Neuronal stem cell (in vitro differentiated cells): Measurements from ENCODE around the gene CTDSPL2.
A peak's percentile ranks its signal among the peaks of the same experiment; 100 is the strongest.
"Not testable (repeated sequence)": the region's sequence is repeated elsewhere in the genome, so short reads cannot be mapped to it uniquely, and the experiment has no call there.

Source experiments
- DNase-seq: peaks from one replicate; pipeline ENCODE4 v3.0.0-alpha.2; 2013; ENCODE audit warnings: low spot score
- H2AFZ ChIP-seq: one replicate; pipeline ENCODE4 v1.6.1; 2013; ENCODE audit warnings: mild to moderate bottlenecking, low read length, inconsistent platforms
- H2AK5ac ChIP-seq: 2 replicates; pipeline ENCODE4 v1.6.1; 2013; ENCODE audit warnings: low read depth, mild to moderate bottlenecking, inconsistent platforms, low read length, moderate library complexity, mixed read lengths
- H2BK120ac ChIP-seq: 2 replicates; pipeline ENCODE4 v1.6.1; 2013; ENCODE audit warnings: low read depth, mild to moderate bottlenecking, inconsistent platforms, low read length, moderate library complexity, mixed read lengths
- H2BK12ac ChIP-seq: one replicate; pipeline ENCODE4 v1.6.1; 2013; ENCODE audit warnings: low read length, inconsistent platforms
- H2BK15ac ChIP-seq: 2 replicates; pipeline ENCODE4 v1.6.1; 2013; ENCODE audit warnings: mild to moderate bottlenecking, low read length, inconsistent platforms, mixed read lengths
- H2BK5ac ChIP-seq: one replicate; pipeline ENCODE4 v1.6.1; 2013; ENCODE audit warnings: inconsistent platforms, mild to moderate bottlenecking, low read length, moderate library complexity
- H3K14ac ChIP-seq: one replicate; pipeline ENCODE4 v1.6.1; 2013; ENCODE audit warnings: low read length, inconsistent platforms
- H3K18ac ChIP-seq: 2 replicates; pipeline ENCODE4 v1.6.1; 2013; ENCODE audit warnings: low read length, inconsistent platforms
- H3K23ac ChIP-seq: 2 replicates; pipeline ENCODE4 v1.6.1; 2013; ENCODE audit warnings: low read depth, mild to moderate bottlenecking, mixed read lengths, low read length, inconsistent platforms; ENCODE audit not compliant: poor library complexity
- H3K27ac ChIP-seq: replicated peaks from 3 replicates; pipeline ENCODE4 v1.5.1; 2013; ENCODE audit warnings: low read length, inconsistent platforms
- H3K27me3 ChIP-seq, 3 experiments: 2 replicates each; pipeline ENCODE4 v1.6.1; 2013; ENCODE audit warnings: low read length in 3 of 3, mild to moderate bottlenecking in 2 of 3, inconsistent platforms in 1 of 3, low read depth in 1 of 3, mixed read lengths in 1 of 3, moderate library complexity in 1 of 3; ENCODE audit not compliant: control insufficient read depth in 3 of 3, insufficient read depth in 3 of 3
- H3K36me3 ChIP-seq, 2 donors: replicated peaks in 1 of 2; 2 replicates each; pipeline ENCODE4 v1.6.1; 2013; ENCODE audit warnings: low read length in 2 of 2; ENCODE audit not compliant: control insufficient read depth in 2 of 2, insufficient read depth in 2 of 2
- H3K4ac ChIP-seq: 2 replicates; pipeline ENCODE4 v1.6.1; 2013; ENCODE audit warnings: inconsistent platforms, mild to moderate bottlenecking, low read length, moderate library complexity
- H3K4me1 ChIP-seq, 2 donors: 1 replicate in 1 of 2; 2 replicates in 1 of 2; pipeline ENCODE4 v1.6.1; 2013; ENCODE audit warnings: low read length in 2 of 2, low read depth in 1 of 2; ENCODE audit not compliant: control insufficient read depth in 2 of 2, insufficient read depth in 1 of 2
- H3K4me2 ChIP-seq: one replicate; pipeline ENCODE4 v1.6.1; 2013; ENCODE audit warnings: mild to moderate bottlenecking, low read length, inconsistent platforms; ENCODE audit not compliant: insufficient read depth, poor library complexity, severe bottlenecking
- H3K4me3 ChIP-seq, 2 donors: 2 replicates each; pipeline ENCODE4 v1.5.1; 2013; ENCODE audit warnings: low read length in 2 of 2, mild to moderate bottlenecking in 2 of 2, inconsistent platforms in 1 of 2, moderate library complexity in 1 of 2
- H3K79me1 ChIP-seq: one replicate; pipeline ENCODE4 v1.6.1; 2013; ENCODE audit warnings: low read depth, mild to moderate bottlenecking, inconsistent platforms, low read length, moderate library complexity
- H3K9ac ChIP-seq: one replicate; pipeline ENCODE4 v1.6.1; 2013; ENCODE audit warnings: mild to moderate bottlenecking, low read depth, low read length, inconsistent platforms; ENCODE audit not compliant: poor library complexity
- H3K9me3 ChIP-seq, 2 donors: replicated peaks in 1 of 2; 2 replicates each; pipeline versions ENCODE3 to v1.6.1; 2013; ENCODE audit warnings: low read length in 2 of 2, mild to moderate bottlenecking in 2 of 2, inconsistent platforms in 1 of 2, low read depth in 1 of 2, mixed read lengths in 1 of 2, moderate library complexity in 1 of 2; ENCODE audit not compliant: control insufficient read depth in 2 of 2, insufficient read depth in 1 of 2
- H4K8ac ChIP-seq: one replicate; pipeline ENCODE4 v1.6.1; 2013; ENCODE audit warnings: low read depth, mild to moderate bottlenecking, inconsistent platforms, low read length, moderate library complexity
- H4K91ac ChIP-seq: one replicate; pipeline ENCODE4 v1.6.1; 2013; ENCODE audit warnings: low read length, low read depth, mild to moderate bottlenecking, inconsistent platforms; ENCODE audit not compliant: poor library complexity
- WGBS, 2 donors: extraction: QIAGEN DNeasy Blood & Tissue Kit; methylation state at CpG; one replicate each; pipeline ENCODE4 v1.1.7; 2013; ENCODE audit warnings: missing lambda C conversion rate in 2 of 2, mixed read lengths in 1 of 2; ENCODE audit not compliant: insufficient read length in 2 of 2, insufficient replicate concordance in 1 of 2; ENCODE audit errors: extremely low coverage in 2 of 2; 5-methylcytosine and 5-hydroxymethylcytosine counted together

The CTDSPL2 gene

DNA sequence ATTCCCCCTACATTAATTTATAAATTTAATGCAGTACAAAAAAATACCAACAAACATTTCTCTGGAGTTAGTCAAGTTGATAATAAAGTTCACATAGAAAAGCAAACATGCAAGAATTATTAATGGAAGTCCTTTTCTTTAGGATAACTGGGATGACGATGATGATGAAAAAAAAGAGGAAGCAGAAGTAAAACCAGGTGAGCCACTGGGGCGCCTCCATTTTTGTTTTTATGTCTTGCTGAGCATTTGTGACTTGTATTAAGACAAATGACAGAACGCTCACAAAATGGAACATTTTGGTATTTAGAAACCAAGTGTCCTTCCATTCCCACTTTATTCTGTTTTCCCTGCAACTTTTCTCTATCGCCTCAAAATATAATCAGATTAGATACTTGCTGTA, 123.3 kb downstream of the CTDSPL2 start:
- H3K23ac ChIP-seq, result no peak overlapping the region
- WGBS, 2 donors, result no CpG with 5 or more reads among the region's 4 CpGs

GRCh38 chr15:44554934-44555723, 127.7 kb downstream of the CTDSPL2 start:
- WGBS, 2 donors, result no CpG with 5 or more reads among the region's 4 CpGs
- no peak overlapping the region for H4K91ac ChIP-seq
- H3K4me1 ChIP-seq, result no peaks in the 10 kb centered on the region
- no peak overlapping the region for H2BK15ac ChIP-seq
- H2AFZ ChIP-seq, result no peak overlapping the region
- H3K27ac ChIP-seq, result no peak overlapping the region
- no peak overlapping the region for H2BK120ac ChIP-seq
- H3K9me3 ChIP-seq, result no peaks in the 10 kb centered on the region
- H3K27me3 ChIP-seq, result no peaks in the 10 kb centered on the region
- H3K79me1 ChIP-seq, result no peaks in the 10 kb centered on the region
- H3K23ac ChIP-seq, result no peak overlapping the region
- no peak overlapping the region for H2BK5ac ChIP-seq
- H2AK5ac ChIP-seq, result no peak overlapping the region
- H3K9ac ChIP-seq, result no peak overlapping the region
- H3K4me2 ChIP-seq, result no peak overlapping the region
- no peak overlapping the region for H3K14ac ChIP-seq
- no peak overlapping the region for H3K4me3 ChIP-seq
- H3K18ac ChIP-seq, result no peak overlapping the region
- no peak for DNase-seq
- H3K36me3 ChIP-seq, result peaks cover 17 to 93% of the 10 kb centered on the region in 2 donors
- no peak overlapping the region for H3K4ac ChIP-seq
- no peak overlapping the region for H4K8ac ChIP-seq
- no peak overlapping the region for H2BK12ac ChIP-seq

More for the DNA sequence above, 123.3 kb downstream of the CTDSPL2 start:
- Histone ChIP-seq H3K79me1 (no peaks in the 10 kb centered on the region), H3K9ac (no peak overlapping the region), H3K4me3 (no peak overlapping the region), H4K8ac (no peak overlapping the region), H2BK120ac (no peak overlapping the region), H3K4me1 (no peaks in the 10 kb centered on the region), H2BK15ac (no peak overlapping the region), H3K4me2 (no peak overlapping the region), H2BK12ac (no peak overlapping the region), H4K91ac (no peak overlapping the region), H3K36me3 (peaks cover 6 to 67% of the 10 kb centered on the region in 2 donors), H3K27ac (no peak overlapping the region), H2AFZ (no peak overlapping the region), H3K27me3 (no peaks in the 10 kb centered on the region), H3K14ac (no peak overlapping the region), H2BK5ac (no peak overlapping the region), H2AK5ac (no peak overlapping the region), H3K4ac (no peak overlapping the region), H3K18ac (no peak overlapping the region), H3K9me3 (no peaks in the 10 kb centered on the region)
- no peak for DNase-seq

DNA sequence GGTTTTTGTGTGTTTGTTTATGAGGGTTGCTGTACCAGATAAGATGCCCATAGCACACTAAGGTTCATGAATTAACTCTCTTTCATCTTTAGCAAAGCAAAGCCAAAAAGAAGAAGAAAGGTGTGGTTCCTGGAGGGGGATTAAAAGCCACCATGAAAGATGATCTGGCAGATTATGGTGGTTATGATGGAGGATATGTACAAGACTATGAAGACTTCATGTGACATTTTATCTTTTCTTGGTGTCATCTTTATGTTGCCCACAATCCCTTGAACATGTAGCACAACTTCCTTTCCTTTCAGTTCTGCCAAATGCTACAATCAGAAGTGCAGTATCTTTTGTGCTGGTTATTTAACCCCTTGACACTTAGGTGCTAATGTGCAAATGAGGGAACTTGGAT, 133.5 kb downstream of the CTDSPL2 start:
- not testable (repeated sequence) for H3K14ac ChIP-seq

DNA sequence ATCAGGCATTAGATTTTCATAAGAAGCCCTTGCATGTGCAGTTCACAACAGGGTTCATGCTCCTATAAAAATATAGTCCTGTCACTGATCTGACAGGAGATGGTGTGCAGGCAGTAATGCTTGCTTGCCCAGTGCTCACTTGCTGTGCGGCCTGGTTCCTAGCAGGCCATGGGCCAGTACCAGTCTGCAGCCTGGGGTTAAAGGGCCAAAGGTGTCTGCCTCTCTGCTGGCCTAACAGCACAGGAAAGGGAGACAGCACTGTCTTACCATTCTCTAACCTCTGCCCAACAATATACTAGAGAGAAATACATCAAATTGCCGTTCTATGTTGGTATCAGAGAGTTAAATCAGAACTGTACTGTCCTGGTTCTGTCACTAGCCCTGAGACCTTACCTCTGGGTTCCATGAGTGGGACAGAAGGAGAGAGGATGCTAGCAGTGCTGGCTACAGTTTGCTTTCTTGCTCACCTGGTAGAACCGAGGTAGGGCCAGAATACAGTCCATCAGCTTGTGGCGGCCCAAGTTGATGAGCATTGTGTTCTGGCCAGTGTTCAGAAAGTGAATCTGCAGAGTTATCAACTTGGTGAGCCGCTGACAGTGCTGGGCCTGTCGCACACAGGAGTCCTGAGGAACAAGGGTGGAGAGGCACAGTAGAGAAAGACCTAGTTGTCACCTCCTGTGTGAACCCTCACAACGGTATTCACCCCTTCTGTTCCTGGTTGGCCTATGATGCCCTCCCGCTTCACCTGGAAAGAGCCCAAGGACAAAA, 138.1 kb downstream of the CTDSPL2 start:
- no peaks in the 10 kb centered on the region for H3K79me1 ChIP-seq
- peaks cover 46 to 97% of the 10 kb centered on the region in 2 donors for H3K36me3 ChIP-seq

More for the DNA sequence above, 133.5 kb downstream of the CTDSPL2 start:
- H3K79me1 ChIP-seq, H3K9ac ChIP-seq, H2BK120ac ChIP-seq, H3K18ac ChIP-seq, H4K91ac ChIP-seq, H4K8ac ChIP-seq, H2BK5ac ChIP-seq, H2AK5ac ChIP-seq, H3K4me3 ChIP-seq, H2BK12ac ChIP-seq, DNase-seq, H3K27ac ChIP-seq, H3K4me1 ChIP-seq, H2BK15ac ChIP-seq, H3K23ac ChIP-seq, H3K4me2 ChIP-seq, H2AFZ ChIP-seq, H3K4ac ChIP-seq, H3K27me3 ChIP-seq: not testable (repeated sequence)
- Histone ChIP-seq H3K36me3 (peaks cover 40 to 96% of the 10 kb centered on the region in 2 donors), H3K9me3 (peaks cover 13 to 28% of the 10 kb centered on the region in 2 donors)

More for the DNA sequence above, 138.1 kb downstream of the CTDSPL2 start:
- Histone ChIP-seq H3K27ac (no peak overlapping the region), H3K4ac (no peak overlapping the region), H3K4me3 (peak overlapping the region in 1 of 2 donors; percentile 7), H3K23ac (no peak overlapping the region), H2BK15ac (no peak overlapping the region), H3K27me3 (no peaks in the 10 kb centered on the region), H3K14ac (no peak overlapping the region), H2AFZ (no peak overlapping the region), H2BK12ac (no peak overlapping the region), H3K4me1 (no peaks in the 10 kb centered on the region), H3K4me2 (no peak overlapping the region), H4K8ac (no peak overlapping the region), H2BK120ac (no peak overlapping the region), H2BK5ac (no peak overlapping the region), H4K91ac (no peak overlapping the region), H2AK5ac (no peak overlapping the region), H3K9me3 (peaks cover 17 to 34% of the 10 kb centered on the region in 2 donors), H3K9ac (no peak overlapping the region), H3K18ac (no peak overlapping the region)
- no CpG with 5 or more reads among the region's 8 CpGs for WGBS, 2 donors
- no peak for DNase-seq
